Measurements from ENCODE around the gene FMNL2.
A peak's percentile ranks its signal among the peaks of the same experiment; 100 is the strongest.

FMNL2 gene

DNA sequence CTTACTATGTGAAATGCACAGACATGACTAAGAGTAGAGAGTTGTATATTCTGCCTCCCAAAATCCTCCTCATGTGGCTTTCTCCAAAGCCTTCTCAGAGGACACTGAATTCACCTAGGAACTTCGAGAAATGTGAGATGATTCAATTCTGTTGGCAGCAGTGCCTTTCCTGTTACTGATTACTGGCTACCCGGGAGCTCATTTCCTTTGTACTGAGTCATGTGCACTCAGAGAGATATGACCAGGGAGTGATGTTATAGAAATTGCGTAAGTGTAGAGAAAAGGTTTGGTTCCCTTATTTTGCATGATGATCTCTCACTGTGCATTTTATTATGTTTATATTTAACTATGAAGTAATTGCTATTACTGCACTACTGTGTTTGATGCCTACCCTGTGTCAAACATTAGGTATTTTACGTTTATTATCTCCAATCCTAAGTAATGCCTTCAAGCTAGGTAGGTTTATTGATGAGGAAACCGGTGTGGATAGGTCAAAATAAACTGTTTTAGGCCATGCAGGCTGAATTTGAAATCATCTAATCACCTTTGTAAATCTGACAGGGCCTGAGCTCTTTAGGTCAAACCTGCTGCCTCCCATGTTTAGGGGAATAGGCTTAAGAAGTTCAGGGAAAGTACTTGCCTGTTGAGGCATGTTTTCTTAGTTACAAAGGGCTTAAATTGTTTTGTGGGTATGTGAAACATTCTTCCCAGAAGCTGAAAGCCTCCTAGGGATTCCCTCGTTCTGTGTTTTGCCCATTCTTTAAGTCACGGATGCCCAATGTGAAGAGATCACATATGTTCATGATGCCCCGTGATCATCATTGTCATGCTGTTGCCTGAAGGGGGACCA, 86.8 kb downstream of the FMNL2 start:
- H3K27ac ChIP-seq, result peak overlapping the region; percentile 89
- peak; percentile 92 for DNase-seq (ENCODE audit: low spot score)
- TF ChIP-seq, protein P1, sequence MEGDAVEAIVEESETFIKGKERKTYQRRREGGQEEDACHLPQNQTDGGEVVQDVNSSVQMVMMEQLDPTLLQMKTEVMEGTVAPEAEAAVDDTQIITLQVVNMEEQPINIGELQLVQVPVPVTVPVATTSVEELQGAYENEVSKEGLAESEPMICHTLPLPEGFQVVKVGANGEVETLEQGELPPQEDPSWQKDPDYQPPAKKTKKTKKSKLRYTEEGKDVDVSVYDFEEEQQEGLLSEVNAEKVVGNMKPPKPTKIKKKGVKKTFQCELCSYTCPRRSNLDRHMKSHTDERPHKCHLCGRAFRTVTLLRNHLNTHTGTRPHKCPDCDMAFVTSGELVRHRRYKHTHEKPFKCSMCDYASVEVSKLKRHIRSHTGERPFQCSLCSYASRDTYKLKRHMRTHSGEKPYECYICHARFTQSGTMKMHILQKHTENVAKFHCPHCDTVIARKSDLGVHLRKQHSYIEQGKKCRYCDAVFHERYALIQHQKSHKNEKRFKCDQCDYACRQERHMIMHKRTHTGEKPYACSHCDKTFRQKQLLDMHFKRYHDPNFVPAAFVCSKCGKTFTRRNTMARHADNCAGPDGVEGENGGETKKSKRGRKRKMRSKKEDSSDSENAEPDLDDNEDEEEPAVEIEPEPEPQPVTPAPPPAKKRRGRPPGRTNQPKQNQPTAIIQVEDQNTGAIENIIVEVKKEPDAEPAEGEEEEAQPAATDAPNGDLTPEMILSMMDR (conservative IDR thresholded peaks at IDR 0.05; ENCODE audit: low read depth), result no peak
- ChIA-PET POLR2A (ENCODE audit: low non-redundant PET) (no interaction called here), CTCF (interaction anchor here (0.5 to 0.7 kb wide), 3 partner anchors 145 to 385 kb away, joined by 3 to 4 read pairs (median 3); no protein-coding TSS in a partner anchor)

DNA sequence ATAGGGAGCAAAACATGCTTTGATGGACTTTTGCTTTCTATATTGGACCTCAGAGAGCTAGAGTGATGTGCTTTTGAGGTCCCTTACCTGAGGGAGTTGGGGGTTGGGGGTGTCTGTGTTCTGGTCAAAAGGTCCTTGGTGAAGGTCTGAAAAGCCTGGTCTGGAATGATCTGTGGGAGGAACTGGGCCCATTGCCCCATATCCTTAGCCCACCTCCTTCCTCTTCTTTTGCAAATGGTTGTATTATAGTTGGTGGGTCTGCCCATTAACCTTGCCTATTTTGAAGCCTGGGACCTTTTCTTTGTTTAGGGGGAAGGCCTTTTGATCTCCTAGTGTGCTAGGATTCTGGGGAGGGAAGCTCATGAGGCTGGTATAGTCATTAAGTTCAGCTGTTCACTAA, 88.7 kb downstream of the FMNL2 start:
- H3K27ac ChIP-seq, result no peak overlapping the region
- TF ChIP-seq, protein P1 (conservative IDR thresholded peaks at IDR 0.05; ENCODE audit: low read depth), result no peak
- CTCF ChIA-PET, result no interaction called here
- DNase-seq (ENCODE audit: low spot score), result no peak
- POLR2A ChIA-PET (ENCODE audit: low non-redundant PET), result no interaction called here

DNA sequence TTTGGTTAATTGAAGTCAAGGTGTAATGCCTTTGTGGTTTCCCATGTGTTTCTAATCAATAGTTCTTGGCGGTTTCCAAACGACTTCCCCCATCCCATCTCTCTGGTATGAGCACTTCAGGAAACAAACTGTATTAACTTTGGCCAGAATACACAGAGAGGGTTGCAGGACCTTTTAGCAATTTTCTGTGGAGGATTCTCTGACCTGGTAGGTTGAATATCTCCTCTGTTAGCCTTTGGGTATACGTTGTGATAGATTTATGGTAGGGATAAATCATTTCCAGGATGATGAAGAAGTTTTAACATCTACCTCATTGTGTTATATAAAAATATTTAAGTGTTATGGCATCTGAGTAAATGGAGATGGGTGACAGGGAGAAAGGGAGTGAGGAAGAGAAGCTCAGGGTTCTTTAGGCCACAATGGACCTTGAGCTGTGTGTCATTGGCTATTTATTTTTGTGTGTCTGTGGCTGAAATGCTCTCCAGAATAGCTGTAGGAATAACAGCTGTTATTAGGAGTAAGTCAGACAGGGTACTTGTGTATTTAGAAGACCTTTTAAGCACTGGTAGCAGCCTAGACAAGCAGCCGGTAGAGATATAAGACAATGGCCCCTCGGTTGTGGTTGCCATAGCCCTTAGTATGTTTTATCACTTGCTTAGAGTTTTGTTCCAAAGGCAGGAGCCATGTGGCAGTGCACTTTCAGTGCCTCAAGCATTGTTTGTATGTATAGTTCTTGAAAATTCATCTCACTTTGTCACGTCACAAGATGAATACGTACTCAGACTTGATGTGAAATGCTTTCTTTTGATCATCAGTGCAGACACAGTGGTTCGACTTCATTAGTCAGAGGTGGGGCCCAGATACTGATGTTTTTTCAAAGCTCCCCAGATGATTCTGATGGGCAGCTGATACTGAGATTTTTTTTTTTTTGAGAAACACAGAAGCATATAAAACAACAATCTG, 91.1 kb downstream of the FMNL2 start:
- TF ChIP-seq, protein P1 (conservative IDR thresholded peaks at IDR 0.05; ENCODE audit: low read depth), result no peak
- CTCF ChIA-PET, result no interaction called here
- H3K27ac ChIP-seq, result no peak overlapping the region
- DNase-seq (ENCODE audit: low spot score), result no peak
- POLR2A ChIA-PET (ENCODE audit: low non-redundant PET), result no interaction called here

DNA sequence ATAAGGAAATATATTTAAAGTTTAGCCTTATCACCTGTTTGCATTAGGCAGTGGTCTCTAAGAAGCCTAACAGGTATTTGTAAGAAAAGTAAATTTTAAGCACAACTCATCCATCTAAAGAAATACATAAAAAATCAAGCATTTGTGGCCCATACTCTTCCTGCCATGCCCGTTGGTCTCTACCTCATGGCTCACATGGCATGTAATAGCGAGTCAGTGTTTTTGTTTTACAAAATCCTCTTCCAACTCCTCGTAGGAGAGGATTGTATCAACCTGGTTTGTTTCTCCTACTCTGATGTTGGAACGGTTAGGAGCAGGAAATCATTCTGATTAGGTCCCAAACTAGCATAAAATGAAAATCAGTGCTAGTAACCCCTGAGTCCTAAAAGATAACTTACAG, 91.8 kb downstream of the FMNL2 start:
- POLR2A ChIA-PET (ENCODE audit: low non-redundant PET), result no interaction called here

DNA sequence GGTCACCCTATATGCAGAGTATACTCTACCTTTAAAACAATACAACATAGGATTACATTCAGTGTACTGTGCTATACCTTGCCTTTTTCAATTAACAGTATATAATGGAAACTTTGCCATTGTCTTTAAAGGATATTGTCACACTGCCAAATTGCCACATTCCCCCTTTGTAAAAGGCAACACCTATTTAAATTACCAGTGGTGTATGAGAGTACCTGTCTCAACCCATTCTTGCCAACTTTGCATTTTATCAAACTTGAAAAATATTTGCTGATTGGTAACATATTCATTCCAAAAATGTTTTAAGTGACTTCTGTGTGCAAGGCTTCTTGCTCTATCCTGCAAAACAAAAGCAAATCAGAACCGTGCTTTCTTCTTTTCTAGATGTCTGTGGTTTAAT, 92.9 kb downstream of the FMNL2 start:
- H3K27ac ChIP-seq, result no peak overlapping the region
- TF ChIP-seq, protein P1 (conservative IDR thresholded peaks at IDR 0.05; ENCODE audit: low read depth), result no peak
- ChIA-PET POLR2A (ENCODE audit: low non-redundant PET) (no interaction called here), CTCF (interaction anchor here (0.7 kb wide), 2 partner anchors 140 to 237 kb away, joined by 3 to 4 read pairs; no protein-coding TSS in a partner anchor)
- no peak for DNase-seq (ENCODE audit: low spot score)

More for the DNA sequence above, 91.8 kb downstream of the FMNL2 start:
- CTCF ChIA-PET, result no interaction called here
- peak overlapping the region; percentile 57; the same call in 1 of the 2 replicates for H3K27ac ChIP-seq
- TF ChIP-seq, protein P1 (conservative IDR thresholded peaks at IDR 0.05; ENCODE audit: low read depth), result no peak
- no peak for DNase-seq (ENCODE audit: low spot score)
